ENCODE results near the gene MC5R.

GRCh38 chr18:13810950-13811485 is 12.9 kb upstream of the MC5R start:
- TF ChIP-seq POLR2A (IDR thresholded peaks at IDR 0.05; ENCODE audit: low read depth, low read length) (no peak), POLR2AphosphoS5 (IDR thresholded peaks at IDR 0.05; ENCODE audit: low read depth, low read length) (no peak)

Data from GM12892 (cell line).